Measurements from ENCODE around the gene NAT9. TPM values are rescaled to one million over a fixed set of nuclear protein-coding genes. Genes with fewer than 3 reads are reported as not detected.

The NAT9 gene
- total RNA-seq, 1 experiment from 2014 or later = 63.5 TPM

DNA sequence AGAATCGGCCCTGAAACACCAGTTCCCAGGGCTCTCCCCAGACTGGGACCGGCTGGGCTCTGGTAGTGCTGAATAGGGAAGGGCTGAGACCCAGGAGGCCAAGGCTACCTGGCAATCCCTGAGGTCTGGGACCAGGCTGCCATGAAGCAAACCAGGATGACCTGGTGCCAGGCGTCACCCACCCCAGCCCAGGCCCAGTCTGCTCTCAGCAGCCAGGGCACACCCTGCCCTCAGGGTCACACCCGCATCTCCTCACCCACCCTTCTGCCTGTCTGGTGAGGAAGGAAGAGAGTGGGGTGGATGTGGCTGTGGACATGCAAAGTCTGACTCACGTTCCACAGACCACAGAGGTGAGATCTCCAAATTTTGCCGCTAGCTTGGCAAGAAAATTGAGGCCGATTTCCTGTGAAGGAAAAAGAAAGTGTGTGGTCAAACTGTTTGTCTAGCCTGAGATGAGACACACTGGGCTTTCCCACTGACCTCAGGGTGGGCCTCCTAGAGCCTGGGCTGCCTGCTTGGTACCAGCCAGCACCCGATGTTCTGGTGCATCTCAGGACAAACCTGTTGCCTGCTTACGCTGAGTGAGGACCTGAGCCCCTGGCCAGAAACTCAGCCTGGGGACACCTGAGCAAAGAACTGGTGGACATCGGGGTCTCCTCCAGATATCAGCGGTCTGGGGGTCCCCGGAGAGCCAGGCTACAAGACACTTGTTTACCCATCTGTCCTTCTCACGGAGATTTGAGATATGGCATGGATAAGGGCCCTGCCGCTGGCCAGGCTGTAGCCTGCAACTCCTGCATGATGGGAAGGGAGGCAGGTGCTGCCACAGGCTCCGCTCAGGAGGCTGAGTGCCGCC is 45.4 kb downstream of the NAT9 start:
- no peaks in the 10 kb centered on the region for H3K9me3 Mint-ChIP-seq
- H2BK15ac ChIP-seq (ENCODE audit: low read depth, low read length) = no peak overlapping the region

More for the DNA sequence above, 45.4 kb downstream of the NAT9 start:
- H3K4ac ChIP-seq (ENCODE audit: low read depth, low read length) = no peak overlapping the region
- H3K4me2 ChIP-seq (ENCODE audit: insufficient read depth, insufficient read length, low read length) = no peak overlapping the region
- no peak overlapping the region for H3K14ac ChIP-seq (ENCODE audit: insufficient read depth, low read length)
- H2AK5ac ChIP-seq (ENCODE audit: insufficient read length, low read length) = no peak overlapping the region
- no peak overlapping the region for H4K8ac ChIP-seq (replicated peaks; ENCODE audit: insufficient read length, low read depth, low read length)
- no peaks in the 10 kb centered on the region for H3K4me1 ChIP-seq (ENCODE audit: insufficient read depth, low read length)
- H3K27me3 ChIP-seq (ENCODE audit: insufficient read depth, low read length) = no peaks in the 10 kb centered on the region; the same call in 1 of the 2 replicates
- H3K79me2 ChIP-seq (ENCODE audit: insufficient read depth, low read length) = no peaks in the 10 kb centered on the region
- H3K18ac ChIP-seq (ENCODE audit: insufficient read length, low read depth, low read length) = no peak overlapping the region
- no peak overlapping the region for H3K27ac Mint-ChIP-seq
- H2BK120ac ChIP-seq (ENCODE audit: low read depth, low read length, poor library complexity, severe bottlenecking) = no peak overlapping the region
- no peak overlapping the region for H2BK12ac ChIP-seq (ENCODE audit: insufficient read length, low read depth, low read length)
- H3K27ac ChIP-seq (ENCODE audit: insufficient read length, low read depth, low read length) = no peak overlapping the region
- no peak for DNase-seq
- no peak overlapping the region for H3K9ac ChIP-seq (ENCODE audit: extremely low read depth, insufficient read length, low read length)
- H3K36me3 Mint-ChIP-seq (ENCODE audit: insufficient read depth in 1 of 3, low read depth in 3 of 3) = no peaks in the 10 kb centered on the region
- no peaks in the 10 kb centered on the region for H3K23me2 ChIP-seq (ENCODE audit: insufficient read length, low read depth, low read length, poor library complexity, severe bottlenecking)
- H3K4me3 Mint-ChIP-seq = no peak overlapping the region
- no peak overlapping the region for H2BK20ac ChIP-seq (ENCODE audit: low read depth, low read length, poor library complexity, severe bottlenecking)
- H4K91ac ChIP-seq (ENCODE audit: insufficient read length, low read depth, low read length) = no peak overlapping the region
- H3K23ac ChIP-seq (ENCODE audit: insufficient read length, low read depth, low read length) = no peak overlapping the region
- H3K27me3 Mint-ChIP-seq (ENCODE audit: low read depth) = peaks cover 6% of the 10 kb centered on the region; the same call in 1 of the 2 replicates
- no peak overlapping the region for H3T11ph ChIP-seq (ENCODE audit: low read length)
- H3K9me3 ChIP-seq (ENCODE audit: control insufficient read depth, low read depth, low read length) = no peaks in the 10 kb centered on the region
- peaks cover 0 to 3% of the 10 kb centered on the region in 2 experiments; a peak in 1 of 4 replicates for H3K4me1 Mint-ChIP-seq
- no peaks in the 10 kb centered on the region for H4K20me1 ChIP-seq (ENCODE audit: control insufficient read depth, insufficient read depth, insufficient read length)
- no peak overlapping the region for H2AFZ ChIP-seq (ENCODE audit: low read length)
- no peak overlapping the region for H3K56ac ChIP-seq (ENCODE audit: insufficient read length, low read depth, low read length)
- WGBS (ENCODE audit: extremely low coverage, insufficient read length, low lambda C conversion rate) = no CpG with 5 or more reads among the region's 16 CpGs
- no peak overlapping the region for H2BK5ac ChIP-seq (ENCODE audit: insufficient read length, low read length)
- no peaks in the 10 kb centered on the region for H3K79me1 ChIP-seq (ENCODE audit: insufficient read depth, low read depth, low read length, poor library complexity, severe bottlenecking)
- TF ChIP-seq, protein P1, sequence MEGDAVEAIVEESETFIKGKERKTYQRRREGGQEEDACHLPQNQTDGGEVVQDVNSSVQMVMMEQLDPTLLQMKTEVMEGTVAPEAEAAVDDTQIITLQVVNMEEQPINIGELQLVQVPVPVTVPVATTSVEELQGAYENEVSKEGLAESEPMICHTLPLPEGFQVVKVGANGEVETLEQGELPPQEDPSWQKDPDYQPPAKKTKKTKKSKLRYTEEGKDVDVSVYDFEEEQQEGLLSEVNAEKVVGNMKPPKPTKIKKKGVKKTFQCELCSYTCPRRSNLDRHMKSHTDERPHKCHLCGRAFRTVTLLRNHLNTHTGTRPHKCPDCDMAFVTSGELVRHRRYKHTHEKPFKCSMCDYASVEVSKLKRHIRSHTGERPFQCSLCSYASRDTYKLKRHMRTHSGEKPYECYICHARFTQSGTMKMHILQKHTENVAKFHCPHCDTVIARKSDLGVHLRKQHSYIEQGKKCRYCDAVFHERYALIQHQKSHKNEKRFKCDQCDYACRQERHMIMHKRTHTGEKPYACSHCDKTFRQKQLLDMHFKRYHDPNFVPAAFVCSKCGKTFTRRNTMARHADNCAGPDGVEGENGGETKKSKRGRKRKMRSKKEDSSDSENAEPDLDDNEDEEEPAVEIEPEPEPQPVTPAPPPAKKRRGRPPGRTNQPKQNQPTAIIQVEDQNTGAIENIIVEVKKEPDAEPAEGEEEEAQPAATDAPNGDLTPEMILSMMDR (conservative IDR thresholded peaks at IDR 0.05) = no peak
- H4K5ac ChIP-seq (ENCODE audit: insufficient read length, low read depth, low read length) = no peak overlapping the region
